SK-N-SH (cell line): ENCODE results near the gene APLP1.

Source experiments
- RFX5 ChIP-seq: IDR thresholded peaks from 2 replicates; pipeline ENCODE4 v1.6.1; 2012; ENCODE audit warnings: mild to moderate bottlenecking, improper control_type of control experiment, low read length
- TAF1 ChIP-seq: IDR thresholded peaks from 2 replicates; pipeline ENCODE4 v1.6.1; 2012; ENCODE audit warnings: low read depth, mild to moderate bottlenecking, low read length, moderate library complexity, borderline replicate concordance

DNA sequence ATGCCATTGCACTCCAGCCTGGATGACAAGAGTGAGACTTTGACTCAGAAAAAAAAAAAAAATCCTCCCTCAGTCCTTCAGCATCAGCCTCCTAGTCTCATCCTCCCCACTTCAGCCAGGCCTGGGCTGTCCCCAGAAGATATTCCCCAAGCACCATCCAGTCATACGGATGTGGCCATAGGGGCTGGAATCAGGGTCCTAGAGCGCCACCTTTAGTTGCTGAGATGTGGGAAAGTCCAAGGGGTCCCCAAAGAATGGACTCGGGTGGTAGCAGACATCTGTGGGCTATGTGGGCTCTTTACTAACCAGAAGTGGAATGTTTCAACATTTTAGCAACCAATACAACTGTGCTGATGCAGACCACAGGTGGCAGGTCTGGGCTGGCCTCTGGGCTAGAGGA, 42.8 kb downstream of the APLP1 start:
- no peak for TF ChIP-seq TAF1
- no peak for TF ChIP-seq RFX5
